GM12878 (cell line): Measurements from ENCODE around the gene KISS1. TPM values are rescaled to one million over a fixed set of nuclear protein-coding genes. Genes with fewer than 3 reads are reported as not detected.

ENCODE experiments used
- ATAC-seq: fragments of 200-7000 bp; cut with Tn5 transposase; 3 replicates; pipeline ENCODE4 v1.9.1; 2020; ENCODE audit warnings: mild to moderate bottlenecking, moderate library complexity
- BruUV-seq: library from RNA; stranded (reverse); fragments of 400-500 nt; replicated peaks from 2 replicates; lab custom pipeline; 2021; lab: Mats Ljungman, UMichigan
- CTCF ChIA-PET: fragments of 300-600 bp; sonication (Branson Sonifier 250); formaldehyde crosslinking; extraction: SDS; loops from one replicate; lab custom pipeline; 2021; ENCODE audit warnings: inconsistent platforms; lab: Yijun Ruan, JAX
- POLR2A ChIA-PET: fragments of 350-600 bp; formaldehyde crosslinking; extraction: SDS; loops from one replicate; lab custom pipeline; 2021; ENCODE audit warnings: inconsistent platforms; lab: Charles Lee
- RAD21 ChIA-PET: fragments of 300-600 bp; sonication (Branson Sonifier 250); formaldehyde crosslinking; loops from one replicate; lab custom pipeline; 2023; ENCODE audit warnings: antibody characterized with exemption; ENCODE audit not compliant: unreplicated experiment; lab: Charles Lee
- SMC1A ChIA-PET: fragments of 300-600 bp; sonication (Branson Sonifier 250); formaldehyde crosslinking; loops from one replicate; lab custom pipeline; 2023; ENCODE audit not compliant: unreplicated experiment, uncharacterized antibody; lab: Charles Lee
- DNase-seq: peaks from one replicate; pipeline ENCODE4 v3.0.0-alpha.2; 2011; ENCODE audit warnings: low read depth, low spot score
- FAIRE-seq: peaks from 3 replicates; lab custom pipeline; 2011; peaks lifted over from hg19 to GRCh38; lab: Jason Lieb, UNC
- H2AFZ ChIP-seq: 2 replicates; pipeline ENCODE4 v1.6.0; 2011; ENCODE audit warnings: low read depth, low read length, control low read depth; ENCODE audit not compliant: control insufficient read depth
- H3K27ac ChIP-seq: 2 replicates; pipeline ENCODE4 v1.5.1; 2011; ENCODE audit warnings: control low read depth; ENCODE audit not compliant: control insufficient read depth, insufficient read depth
- H3K27me3 ChIP-seq, 2 experiments: replicated peaks in 1 of 2; 2 replicates each; pipeline versions ENCODE4 v1.6.0 to v1.6.1; 2011; ENCODE audit warnings: low read length in 1 of 2; ENCODE audit not compliant: control insufficient read depth in 2 of 2, insufficient read depth in 2 of 2
- H3K36me3 ChIP-seq, 2 experiments: 2 replicates each; pipeline ENCODE4 v1.5.1; 2011; ENCODE audit warnings: low read length in 1 of 2; ENCODE audit not compliant: control insufficient read depth in 2 of 2, insufficient read depth in 2 of 2
- H3K4me1 ChIP-seq: 2 replicates; pipeline ENCODE4 v1.6.1; 2011; ENCODE audit warnings: mild to moderate bottlenecking, low read length, moderate library complexity, mixed read lengths; ENCODE audit not compliant: control insufficient read depth, insufficient read depth
- H3K4me2 ChIP-seq: 2 replicates; pipeline ENCODE4 v1.6.0; 2011; ENCODE audit warnings: control low read depth; ENCODE audit not compliant: control insufficient read depth, insufficient read depth
- H3K4me3 ChIP-seq: fragments of 200-600 bp; sonication (generic); 2 replicates; pipeline ENCODE4 v1.5.1; 2016
- H3K79me2 ChIP-seq: 2 replicates; pipeline ENCODE4 v1.6.0; 2011; ENCODE audit warnings: low read length; ENCODE audit not compliant: control insufficient read depth, insufficient read depth
- H3K9ac ChIP-seq: 2 replicates; pipeline ENCODE4 v1.8.0; 2011; ENCODE audit warnings: low read length, control low read depth, mixed read lengths; ENCODE audit not compliant: control insufficient read depth, insufficient read depth
- H3K9me3 ChIP-seq: replicated peaks from 3 replicates; pipeline ENCODE4 v1.5.1; 2011; ENCODE audit warnings: mild to moderate bottlenecking, low read length; ENCODE audit not compliant: control insufficient read depth, insufficient read depth
- H4K20me1 ChIP-seq: 2 replicates; pipeline ENCODE4 v1.6.0; 2011; ENCODE audit not compliant: control insufficient read depth, insufficient read depth
- GABPA ChIP-seq: IDR thresholded peaks from 2 replicates; pipeline ENCODE4 v1.6.1; 2014; ENCODE audit warnings: antibody characterized with exemption, low read depth, mild to moderate bottlenecking, inconsistent platforms
- IRF5 ChIP-seq: fragments of 450-650 bp; IDR thresholded peaks from 2 replicates; pipeline ENCODE4 v1.6.1; 2017; ENCODE audit warnings: borderline replicate concordance
- MXI1 ChIP-seq: fragments of 150-350 bp; IDR thresholded peaks from 2 replicates; pipeline ENCODE4 v1.6.1; 2011; ENCODE audit warnings: low read depth, mild to moderate bottlenecking, inconsistent platforms, low read length, improper control_type of control experiment
- RCOR1 ChIP-seq: conservative IDR thresholded peaks from 2 replicates; pipeline ENCODE4 v1.6.1; 2012; ENCODE audit warnings: low read depth, low read length, improper control_type of control experiment
- SUZ12 ChIP-seq: fragments of 200-600 bp; sonication (generic); IDR thresholded peaks from one replicate; pipeline ENCODE4 v1.6.1; 2018; ENCODE audit warnings: antibody characterized with exemption, mild to moderate bottlenecking; ENCODE audit not compliant: unreplicated experiment
- YBX1 ChIP-seq: fragments of 450-650 bp; IDR thresholded peaks from 2 replicates; pipeline ENCODE4 v1.6.1; 2016; ENCODE audit warnings: antibody characterized with exemption
- WGBS: methylation state at CpG from one replicate; pipeline ENCODE4 v1.1.6; 2016; ENCODE audit warnings: low lambda C conversion rate; ENCODE audit not compliant: insufficient replicate concordance, insufficient coverage; ENCODE audit errors: missing lambda C conversion rate; 5-methylcytosine and 5-hydroxymethylcytosine counted together
- in situ Hi-C: fragments of 300-500 bp; cut with MboI; formaldehyde crosslinking; loops from 9 replicates; pipeline ENCODE4 v1.14.3; 2018; ENCODE audit warnings: mixed read lengths
- intact Hi-C: fragments of 100-400 bp; cut with micrococcal nuclease; formaldehyde crosslinking; loops from one replicate; pipeline ENCODE4 v1.14.2; 2022; ENCODE audit not compliant: unreplicated experiment
- polyA plus RNA-seq, 11 experiments: library from polyadenylated mRNA; depleted of rRNA in 4 of 11; unstranded in 6 of 11; stranded (reverse) in 5 of 11; fragments of >200 nt; fragmentation: Nextera tagmentation in 4 of 11; fragmentation: Illumina TruSeq in 1 of 11; extraction: Ambion mirVana in 4 of 11; extraction: Trizol in 1 of 11; gene quantifications; 1 replicate in 1 of 11; 2 replicates in 10 of 11; pipeline versions ENCODE4 v1.2.1 to v1.2.3, GENCODE V29; 2011 to 2016; ENCODE audit warnings: inconsistent platforms in 2 of 11, missing spikeins in 2 of 11, low read depth in 1 of 11
- total RNA-seq, 4 experiments: library from RNA; depleted of rRNA in 3 of 4; stranded (reverse); fragments of >200 nt in 3 of 4; fragmentation: Illumina TruSeq in 1 of 4; extraction: Trizol in 1 of 4; gene quantifications; 2 replicates each; pipeline versions ENCODE4 v1.2.1 to v1.2.3, GENCODE V29; 2013 to 2021

KISS1 gene
- total and polyA plus RNA-seq, 10 of the 15 experiments (the other 5 are each of a cell fraction or from before 2014, with no cell fraction given), result not detected

- ATAC-seq (no peak), FAIRE-seq (no peak), DNase-seq (no peak)
- POLR2A ChIA-PET, result no interaction called here
- no peaks in the 10 kb centered on the region for H3K4me1 ChIP-seq
- RAD21 ChIA-PET, result interaction anchor here (1.0 kb wide), 1 partner anchor 148 kb away, joined by 3 read pairs; no protein-coding TSS in a partner anchor
- intact Hi-C loops (no loop called here), in situ Hi-C loops (no loop called here)
- CTCF ChIA-PET, result interaction anchor here (0.9 to 5.2 kb wide), 6 partner anchors 10 to 287 kb away, joined by 3 to 30 read pairs (median 22); no protein-coding TSS in a partner anchor
- H3K9ac ChIP-seq, result no peak overlapping the region
- H3K27ac ChIP-seq, result no peak overlapping the region
- TF ChIP-seq RCOR1 (no peak), SUZ12 (no peak), GABPA (no peak), IRF5 (no peak), YBX1 (no peak), MXI1 (no peak)
- no peaks in the 10 kb centered on the region for H3K79me2 ChIP-seq
- H3K9me3 ChIP-seq, result no peaks in the 10 kb centered on the region
- no peak overlapping the region for H3K4me2 ChIP-seq
- no peaks in the 10 kb centered on the region; the same call in 1 of the 2 replicates for H4K20me1 ChIP-seq
- no peaks in the 10 kb centered on the region for H3K36me3 ChIP-seq
- SMC1A ChIA-PET, result interaction anchor here (1.3 to 1.4 kb wide), 2 partner anchors 9 to 179 kb away, joined by 4 read pairs; no protein-coding TSS in a partner anchor
- no peak overlapping the region for H2AFZ ChIP-seq
- H3K4me3 ChIP-seq, result no peak overlapping the region
- WGBS, result 13% methylated on average over 4 of the region's 4 CpGs
- BruUV-seq, result no TSS peak
- no peaks in the 10 kb centered on the region; a peak in 1 of 4 replicates for H3K27me3 ChIP-seq
These were observed 19.9 kb upstream of the KISS1 start for GRCh38 chr1:204216236-204216635.
